Adrenal gland (tissue), 5 donors: ENCODE results near the gene SCG3.

Experiments
- POLR2A ChIP-seq, 2 donors: fragments of 450-650 bp; IDR thresholded peaks; one replicate each; pipeline ENCODE4 v1.6.1; 2017; ENCODE audit warnings: antibody characterized with exemption in 2 of 2, mild to moderate bottlenecking in 2 of 2, moderate library complexity in 1 of 2
- TF ChIP-seq, protein P1 (sequence below), 6 experiments: fragments of 450-650 bp in 4 of 6; fragments of 200-600 bp in 2 of 6; sonication (generic) in 1 of 6; IDR thresholded peaks; 1 replicate in 5 of 6; 2 replicates in 1 of 6; pipeline versions ENCODE4 v1.5.1 to v1.8.0; 2016 to 2021; ENCODE audit warnings: antibody characterized with exemption in 6 of 6, mild to moderate bottlenecking in 2 of 6, moderate library complexity in 1 of 6
- donor health status: DM: no; HTN: no; CAD: no.

- TF ChIP-seq, protein P1, sequence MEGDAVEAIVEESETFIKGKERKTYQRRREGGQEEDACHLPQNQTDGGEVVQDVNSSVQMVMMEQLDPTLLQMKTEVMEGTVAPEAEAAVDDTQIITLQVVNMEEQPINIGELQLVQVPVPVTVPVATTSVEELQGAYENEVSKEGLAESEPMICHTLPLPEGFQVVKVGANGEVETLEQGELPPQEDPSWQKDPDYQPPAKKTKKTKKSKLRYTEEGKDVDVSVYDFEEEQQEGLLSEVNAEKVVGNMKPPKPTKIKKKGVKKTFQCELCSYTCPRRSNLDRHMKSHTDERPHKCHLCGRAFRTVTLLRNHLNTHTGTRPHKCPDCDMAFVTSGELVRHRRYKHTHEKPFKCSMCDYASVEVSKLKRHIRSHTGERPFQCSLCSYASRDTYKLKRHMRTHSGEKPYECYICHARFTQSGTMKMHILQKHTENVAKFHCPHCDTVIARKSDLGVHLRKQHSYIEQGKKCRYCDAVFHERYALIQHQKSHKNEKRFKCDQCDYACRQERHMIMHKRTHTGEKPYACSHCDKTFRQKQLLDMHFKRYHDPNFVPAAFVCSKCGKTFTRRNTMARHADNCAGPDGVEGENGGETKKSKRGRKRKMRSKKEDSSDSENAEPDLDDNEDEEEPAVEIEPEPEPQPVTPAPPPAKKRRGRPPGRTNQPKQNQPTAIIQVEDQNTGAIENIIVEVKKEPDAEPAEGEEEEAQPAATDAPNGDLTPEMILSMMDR (IDR thresholded peaks at IDR 0.05): no peak
- TF ChIP-seq POLR2A (IDR thresholded peaks at IDR 0.05): no peak
These were observed 39.1 kb downstream of the SCG3 start for GRCh38 chr15:51720201-51720995.
